H1 (cell line): ENCODE data around the gene SLC4A9. TPM values are rescaled to one million over a fixed set of nuclear protein-coding genes. Genes with fewer than 3 reads are reported as not detected.

Source experiments
- PHF8 ChIP-seq: fragments of 200-600 bp; sonication (generic); conservative IDR thresholded peaks from 2 replicates; pipeline ENCODE4 v1.7.1; 2012; ENCODE audit warnings: low read depth, mild to moderate bottlenecking, inconsistent platforms, low read length, moderate library complexity
- RXRA ChIP-seq: IDR thresholded peaks from 2 replicates; pipeline ENCODE4 v1.6.1; 2011; ENCODE audit warnings: low read depth, mild to moderate bottlenecking, low read length, moderate library complexity; ENCODE audit not compliant: insufficient read depth
- polyA plus RNA-seq, 7 experiments: library from polyadenylated mRNA; depleted of rRNA in 3 of 7; stranded (reverse) in 5 of 7; unstranded in 2 of 7; fragments of >200 nt in 5 of 7; fragments of 200-250 nt in 2 of 7; gene quantifications; 1 replicate in 5 of 7; 2 replicates in 1 of 7; 4 replicates in 1 of 7; pipeline versions ENCODE4 v1.2.1 to v1.2.3, GENCODE V29; 2011 to 2013; ENCODE audit warnings: missing spikeins in 2 of 7, mixed read lengths in 2 of 7
- total RNA-seq: library from RNA; stranded (reverse); fragmentation: NEBNext Ultra II Directional; extraction: Animal tissue kit (Norgen Biotek cat#: 25700); gene quantifications from 2 replicates; pipeline ENCODE4 v1.2.1, GENCODE V29; 2021
- TF ChIP-seq, protein P1 (sequence below): IDR thresholded peaks from 2 replicates; pipeline ENCODE4 v1.6.1; 2011; ENCODE audit warnings: low read depth, mild to moderate bottlenecking, low read length; ENCODE audit not compliant: insufficient read depth

SLC4A9 gene
- total and polyA plus RNA-seq, 2 of the 8 experiments (the other 6 are each of a cell fraction or from before 2014, with no cell fraction given), result 0.15 to 0.28 TPM

DNA sequence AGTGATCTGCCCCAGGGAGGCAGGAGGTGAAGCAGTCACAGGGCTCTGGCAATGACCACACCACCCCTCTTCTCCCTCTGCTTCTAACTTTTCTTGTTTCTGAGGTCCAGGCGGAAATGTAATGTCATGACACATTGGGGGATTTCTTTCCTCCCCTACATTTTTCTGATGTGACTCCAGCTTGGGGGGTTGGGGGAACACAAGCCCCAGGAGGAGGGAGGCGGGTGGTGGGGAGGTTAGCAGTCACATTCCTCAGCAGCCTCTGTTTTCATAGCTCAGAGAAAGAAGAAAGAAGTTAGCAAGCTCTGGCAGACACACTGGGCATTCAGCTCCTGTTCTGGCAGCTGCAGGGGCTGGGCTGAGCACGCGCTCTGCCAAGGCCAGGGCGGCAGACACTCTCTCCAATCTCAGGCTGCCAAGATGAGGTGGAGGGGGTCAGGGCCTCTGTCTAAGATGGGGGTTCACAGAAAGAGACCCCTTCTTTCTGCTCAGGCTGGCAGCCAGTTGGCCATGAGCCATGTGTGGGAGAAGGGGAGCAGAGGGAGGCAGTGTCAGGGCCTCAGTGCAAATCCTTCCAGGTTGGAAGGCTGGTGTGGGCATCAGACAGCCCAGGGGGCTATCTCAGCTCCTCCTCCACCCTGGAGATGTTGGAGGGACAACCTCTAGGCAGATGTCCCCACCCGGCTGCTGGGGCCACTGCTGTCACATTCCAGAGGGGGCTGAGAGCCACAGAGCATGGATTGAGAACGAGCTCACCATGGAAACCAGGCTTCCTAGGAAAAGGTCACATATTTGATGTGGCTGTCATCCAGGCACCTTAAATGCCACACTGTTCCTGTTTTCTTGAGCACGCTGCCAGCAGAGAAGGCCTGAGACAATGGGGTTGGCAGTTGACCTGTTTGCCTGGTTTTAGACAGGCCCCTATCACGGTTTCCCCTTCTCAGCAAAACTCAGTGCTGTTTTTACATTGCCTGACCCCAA, 37.0 kb upstream of the SLC4A9 start (continued):
- TF ChIP-seq, protein P1, sequence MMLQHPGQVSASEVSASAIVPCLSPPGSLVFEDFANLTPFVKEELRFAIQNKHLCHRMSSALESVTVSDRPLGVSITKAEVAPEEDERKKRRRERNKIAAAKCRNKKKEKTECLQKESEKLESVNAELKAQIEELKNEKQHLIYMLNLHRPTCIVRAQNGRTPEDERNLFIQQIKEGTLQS, result no peak
- TF ChIP-seq RXRA, result no peak
- TF ChIP-seq PHF8, result no peak
